Astrocyte of the cerebellum (primary cell): ENCODE results near the gene NAT16.

Experiments used
- DNase-seq: peaks from one replicate; pipeline ENCODE4 v3.0.0-alpha.2; 2011; ENCODE audit warnings: low read depth
- H3K4me3 ChIP-seq: 2 replicates; pipeline ENCODE4 v1.5.1; 2011; ENCODE audit warnings: mild to moderate bottlenecking, low read depth, low read length, moderate library complexity
- in situ Hi-C: cut with HindIII; loops from 2 replicates; pipeline ENCODE4 v1.10.0; 2017; ENCODE audit warnings: low sequenced_read_pairs
- TF ChIP-seq, protein P1 (sequence below): IDR thresholded peaks from 2 replicates; pipeline ENCODE4 v1.5.1; 2012; ENCODE audit warnings: low read length, low read depth, moderate library complexity, mild to moderate bottlenecking; ENCODE audit errors: missing control alignments

NAT16 gene

DNA sequence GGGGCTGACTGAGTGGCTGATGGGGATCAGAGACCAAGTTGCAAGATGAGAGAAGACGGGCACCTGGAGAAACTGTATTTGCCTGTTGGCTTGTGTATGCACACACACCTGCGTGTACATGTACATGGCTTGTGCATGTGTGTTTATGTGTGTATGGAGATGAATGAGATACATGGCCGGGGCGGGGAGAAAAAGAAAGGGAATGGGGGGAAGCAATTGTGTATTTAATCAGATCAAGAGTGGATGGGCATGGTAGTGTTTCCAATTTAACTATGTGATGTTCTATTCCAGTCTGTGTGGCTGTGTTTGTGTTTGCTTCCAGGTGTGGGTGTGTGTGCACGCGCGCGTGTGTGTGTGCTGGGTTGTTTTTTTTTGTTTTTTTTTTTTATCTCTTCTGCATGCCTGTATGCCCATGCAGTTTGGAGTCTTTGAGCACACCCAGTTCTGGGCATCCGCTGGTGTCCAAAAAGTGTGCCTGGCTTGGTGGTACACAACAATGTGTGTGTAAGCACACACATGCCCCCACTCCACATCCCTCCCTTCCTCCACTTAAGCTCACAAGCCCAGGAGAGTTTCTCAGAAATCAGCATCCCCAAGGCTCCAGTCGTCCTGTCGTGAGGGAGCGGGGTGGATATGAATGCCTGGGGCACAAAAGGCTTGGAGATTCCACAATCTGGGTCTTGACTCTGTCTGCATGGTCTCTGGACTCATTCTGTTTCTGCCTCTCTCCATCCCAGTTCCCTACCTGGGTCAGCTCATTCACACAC is 12.3 kb downstream of the NAT16 start:
- DNase-seq, result no peak
- H3K4me3 ChIP-seq, result no peak overlapping the region
- TF ChIP-seq, protein P1, sequence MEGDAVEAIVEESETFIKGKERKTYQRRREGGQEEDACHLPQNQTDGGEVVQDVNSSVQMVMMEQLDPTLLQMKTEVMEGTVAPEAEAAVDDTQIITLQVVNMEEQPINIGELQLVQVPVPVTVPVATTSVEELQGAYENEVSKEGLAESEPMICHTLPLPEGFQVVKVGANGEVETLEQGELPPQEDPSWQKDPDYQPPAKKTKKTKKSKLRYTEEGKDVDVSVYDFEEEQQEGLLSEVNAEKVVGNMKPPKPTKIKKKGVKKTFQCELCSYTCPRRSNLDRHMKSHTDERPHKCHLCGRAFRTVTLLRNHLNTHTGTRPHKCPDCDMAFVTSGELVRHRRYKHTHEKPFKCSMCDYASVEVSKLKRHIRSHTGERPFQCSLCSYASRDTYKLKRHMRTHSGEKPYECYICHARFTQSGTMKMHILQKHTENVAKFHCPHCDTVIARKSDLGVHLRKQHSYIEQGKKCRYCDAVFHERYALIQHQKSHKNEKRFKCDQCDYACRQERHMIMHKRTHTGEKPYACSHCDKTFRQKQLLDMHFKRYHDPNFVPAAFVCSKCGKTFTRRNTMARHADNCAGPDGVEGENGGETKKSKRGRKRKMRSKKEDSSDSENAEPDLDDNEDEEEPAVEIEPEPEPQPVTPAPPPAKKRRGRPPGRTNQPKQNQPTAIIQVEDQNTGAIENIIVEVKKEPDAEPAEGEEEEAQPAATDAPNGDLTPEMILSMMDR, result no peak
- in situ Hi-C loops, result no loop called here

DNA sequence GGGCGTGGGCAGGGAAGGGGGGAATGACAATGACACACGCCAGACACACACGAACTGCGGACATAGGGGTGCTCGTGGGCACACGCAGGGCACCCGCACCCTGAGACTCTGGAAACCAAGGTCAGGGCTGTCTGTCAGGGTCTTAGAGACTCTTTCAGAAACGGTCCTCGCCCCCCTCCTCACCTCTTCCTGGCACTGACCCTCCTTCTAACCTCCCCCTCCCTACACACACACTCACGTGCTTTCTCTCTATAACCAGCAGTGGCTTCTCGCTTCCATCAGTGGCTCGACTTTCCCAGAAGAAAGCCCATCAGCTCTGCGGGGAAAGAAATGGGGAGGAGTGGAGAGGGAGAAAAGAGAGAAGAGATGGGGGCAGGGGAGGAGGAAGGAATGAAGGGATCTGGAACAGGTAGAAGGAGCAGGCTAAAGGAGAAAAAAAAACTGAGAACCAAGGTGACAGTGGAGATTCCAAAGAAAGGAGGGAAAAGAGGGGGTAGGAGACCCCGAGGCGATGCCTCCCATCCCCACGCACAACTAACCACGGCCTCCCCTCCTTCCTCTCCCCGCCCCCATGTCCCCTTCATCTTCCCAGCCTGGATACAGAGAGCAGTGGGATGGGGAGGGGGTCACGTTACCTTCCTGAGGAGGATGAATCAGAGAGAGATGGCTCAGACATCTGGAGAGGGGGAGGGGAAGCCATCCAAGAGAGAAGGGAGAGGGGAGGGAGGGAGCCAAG is 13.0 kb downstream of the NAT16 start:
- no peak overlapping the region for H3K4me3 ChIP-seq
- in situ Hi-C loops, result no loop called here
- TF ChIP-seq, protein P1, result no peak
- no peak for DNase-seq

DNA sequence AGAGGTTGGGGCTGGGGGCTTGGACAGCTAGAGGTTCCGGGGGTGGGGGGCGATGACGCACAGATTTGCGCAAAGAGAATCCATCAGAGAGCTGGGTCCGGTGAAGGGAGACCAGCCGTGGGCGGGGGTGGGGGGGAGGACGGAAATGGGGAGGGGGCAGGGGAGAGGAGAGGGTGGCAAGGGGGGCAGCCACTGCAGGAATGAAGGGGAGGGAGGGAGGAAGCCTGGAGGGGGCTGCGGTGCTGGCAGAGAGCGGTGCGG is 13.5 kb downstream of the NAT16 start:
- TF ChIP-seq, protein P1, result no peak
- in situ Hi-C loops, result no loop called here
- no peak for DNase-seq
- no peak overlapping the region for H3K4me3 ChIP-seq

DNA sequence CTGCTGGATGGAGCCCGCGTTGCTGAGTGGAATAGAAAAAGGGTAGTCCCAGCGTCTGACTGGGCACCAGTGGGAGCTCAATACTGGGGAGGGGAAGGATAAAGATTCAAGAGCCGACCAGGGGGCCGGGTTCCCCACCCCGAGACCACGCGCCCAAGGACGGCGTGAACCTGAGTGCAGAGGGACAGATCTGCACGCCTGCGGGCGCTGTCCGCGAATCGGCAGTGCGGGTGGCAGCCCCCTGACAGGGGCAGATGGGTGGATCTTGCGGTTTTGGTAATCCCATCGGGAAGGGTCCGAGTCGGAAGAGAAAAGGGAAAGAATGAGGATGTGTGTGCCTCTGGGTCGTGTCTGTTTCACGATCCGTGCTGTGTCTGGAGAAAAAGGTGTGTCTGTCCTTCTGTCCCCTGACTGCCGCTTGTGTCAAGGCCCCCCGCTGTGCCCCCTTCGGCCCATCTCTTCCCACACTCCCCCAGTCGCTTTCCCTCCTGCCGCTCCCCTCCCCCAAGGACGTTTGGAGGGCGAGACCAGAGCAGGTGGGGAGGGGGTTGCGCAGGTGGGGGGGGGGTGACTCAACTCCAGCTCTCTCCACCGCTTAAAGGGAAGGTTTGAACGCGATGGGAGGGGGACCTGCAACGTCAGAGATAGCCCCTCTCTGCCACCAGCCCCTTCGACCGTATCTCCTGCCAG is 14.0 kb downstream of the NAT16 start:
- DNase-seq, result no peak
- TF ChIP-seq, protein P1, result no peak
- in situ Hi-C loops, result no loop called here
- peak overlapping the region; percentile 6 for H3K4me3 ChIP-seq

DNA sequence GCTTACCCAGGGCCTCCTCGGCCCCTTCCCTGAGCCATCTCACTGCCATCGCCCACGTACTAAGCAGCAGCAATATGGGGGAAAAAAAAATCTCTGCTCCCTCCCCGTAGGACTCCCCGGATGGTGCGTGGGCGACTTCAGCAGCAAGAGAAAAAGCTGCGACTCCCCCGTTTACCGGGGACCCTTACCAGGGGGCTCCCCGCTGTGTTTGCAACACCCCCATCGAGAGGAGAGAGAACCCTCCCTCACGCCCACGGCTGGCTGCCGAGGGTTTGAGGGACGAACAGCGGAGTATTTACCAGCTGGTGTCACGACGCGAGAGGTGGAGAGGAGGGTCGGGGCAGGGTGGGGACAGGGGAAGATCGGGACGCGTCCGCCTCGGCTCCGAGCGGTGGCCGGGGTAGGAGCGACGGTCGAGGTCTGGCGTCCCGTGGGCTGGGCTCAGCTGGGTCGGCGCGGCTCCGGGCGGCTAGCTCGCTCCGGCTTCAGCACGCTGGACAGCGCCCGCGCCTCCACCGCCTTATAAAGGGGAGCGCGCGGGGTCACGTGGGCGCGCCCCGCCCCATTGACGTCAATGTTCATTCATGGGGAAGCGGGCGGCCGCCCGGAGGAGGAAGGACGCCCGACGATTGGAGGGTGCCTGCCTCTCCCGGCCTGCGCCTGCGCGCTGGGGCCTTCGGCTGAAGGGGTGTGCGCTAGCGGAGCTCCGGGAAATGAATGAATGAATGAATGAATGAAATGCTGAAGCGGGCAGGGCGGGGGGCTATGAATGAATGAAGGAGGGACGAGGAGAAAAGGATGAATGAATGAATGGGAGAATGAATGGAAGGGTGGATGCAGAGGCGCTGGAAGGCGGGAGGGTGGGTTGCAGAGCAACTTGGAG is 14.8 kb downstream of the NAT16 start, which contains the start of gene VGF:
VGF (minus strand) TSS at position 495 of the 883 bp plus-strand sequence. CDS start 726 bp downstream, outside the sequence.
- peak within 1 kb of the TSS; percentile 6 for H3K4me3 ChIP-seq
- DNase-seq, result peak; percentile 51
- TF ChIP-seq, protein P1, result no peak
- in situ Hi-C loops, result no loop called here
